Stimulated activated CD8-positive, alpha-beta memory T cell treated with anti-CD3 and anti-CD28 coated beads, Interleukin-7, amount 100 ng/mL, for 4 hours (primary cell): ENCODE data around the gene PREP.
"Not testable (repeated sequence)": the region's sequence is repeated elsewhere in the genome, so short reads cannot be mapped to it uniquely, and the experiment has no call there.

Source experiments
- DNase-seq, 2 donors: peaks; one replicate each; pipeline ENCODE4 v3.0.0-alpha.2; 2020; ENCODE audit warnings: low read depth in 2 of 2

Gene PREP

DNA sequence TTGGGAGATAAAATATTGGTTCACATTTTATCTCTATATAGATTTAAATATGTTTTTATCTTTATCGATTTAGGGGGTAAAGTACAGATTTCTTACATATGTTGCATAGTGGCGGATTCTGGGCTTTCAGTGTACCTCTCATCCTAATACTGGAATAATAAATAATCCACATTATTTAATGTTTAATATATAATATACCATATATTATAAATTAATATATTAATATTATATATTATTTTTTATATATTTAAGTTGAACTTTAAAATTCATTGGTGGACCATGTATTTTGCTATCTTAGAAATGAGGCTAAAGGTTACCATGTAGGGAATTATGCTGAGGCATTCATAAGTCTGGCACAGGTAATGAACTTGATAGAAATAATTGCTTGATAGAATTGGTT lies 133.5 kb downstream of the PREP start:
- no peak for DNase-seq

DNA sequence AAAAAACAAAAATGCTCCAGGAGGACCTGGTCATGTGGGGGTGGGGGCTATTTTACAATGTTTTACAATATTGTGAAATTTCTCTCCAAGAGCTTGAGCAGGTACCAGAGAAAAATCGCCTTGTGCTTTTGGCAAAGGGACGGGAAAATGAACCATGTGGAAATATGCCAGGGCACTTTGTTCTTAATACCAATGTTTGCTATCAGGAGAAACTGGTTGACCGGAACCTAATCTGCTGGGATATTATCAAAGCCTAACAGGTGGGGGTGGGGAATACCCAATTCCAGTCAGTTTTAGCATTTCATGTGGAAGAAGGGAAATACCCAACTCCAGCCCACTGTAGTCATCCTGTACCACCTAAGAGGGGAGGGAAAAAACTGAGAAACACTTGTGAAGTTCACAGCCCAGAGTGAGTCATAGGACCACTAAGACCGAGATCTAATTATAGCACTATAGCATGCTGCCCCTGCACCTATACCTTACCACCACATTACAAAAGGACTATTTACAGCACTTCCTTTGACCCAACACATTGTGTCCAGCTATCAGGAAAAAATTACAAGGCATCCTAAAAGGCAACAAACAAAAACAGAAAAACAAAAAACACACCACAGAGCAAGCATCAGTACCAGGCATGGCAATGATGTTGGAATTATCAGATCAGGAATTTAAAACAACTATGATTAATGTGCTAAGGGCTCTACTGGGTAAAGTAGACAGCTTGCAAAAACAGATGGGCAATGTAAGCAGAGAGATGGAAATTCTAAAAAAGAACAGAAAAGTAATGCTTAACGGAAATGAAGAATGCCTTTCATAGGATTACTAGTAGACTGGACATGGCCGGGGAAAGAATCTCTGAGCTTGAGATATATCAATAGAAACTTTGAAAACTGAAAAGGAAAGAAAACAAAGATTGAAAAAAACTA lies 138.9 kb downstream of the PREP start:
- DNase-seq: no peak

DNA sequence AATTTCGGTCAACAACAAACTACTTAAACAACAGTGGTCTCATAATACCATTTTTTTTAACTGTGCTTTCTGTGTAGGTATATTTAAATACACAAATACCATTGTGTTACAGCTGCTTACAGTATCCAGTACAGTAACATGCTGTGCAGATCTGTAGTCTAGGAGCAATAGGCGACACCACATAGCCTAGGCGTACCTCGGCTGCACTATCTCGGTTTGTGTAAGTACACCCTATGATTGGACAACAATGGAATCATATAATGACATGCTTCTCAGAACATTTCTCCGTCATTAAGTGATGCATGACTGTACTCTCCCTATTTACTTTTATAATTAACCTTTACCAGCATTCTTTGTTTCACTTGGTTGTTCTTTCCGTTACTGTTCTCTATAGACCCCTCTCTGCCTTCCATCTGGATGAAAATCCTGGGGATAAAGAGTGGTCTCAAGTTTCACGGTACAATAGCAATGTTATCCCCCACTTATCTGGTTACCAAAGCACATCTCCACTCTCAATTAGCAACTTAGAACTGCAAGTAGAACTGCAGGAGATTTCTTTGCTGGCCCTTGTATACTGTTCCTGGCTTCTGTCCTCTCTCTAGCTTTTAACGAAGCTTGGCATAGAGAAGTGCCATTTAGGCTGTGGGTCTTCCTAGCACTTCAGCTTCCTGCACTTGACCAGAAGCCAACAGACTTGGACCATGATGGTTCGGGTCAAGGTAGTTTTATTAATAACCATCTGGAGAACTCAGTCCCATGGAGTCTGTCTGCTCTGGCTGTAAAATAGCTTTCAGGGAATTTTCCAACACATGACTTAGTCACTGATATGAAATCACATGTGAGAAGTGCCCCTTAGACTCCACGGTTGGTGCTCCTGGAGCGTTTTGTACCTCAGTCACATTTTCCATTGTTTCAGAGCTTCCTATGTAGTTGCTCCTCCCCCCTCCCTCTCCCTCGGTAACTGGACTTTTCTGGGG lies 142.7 kb downstream of the PREP start:
- no peak for DNase-seq

DNA sequence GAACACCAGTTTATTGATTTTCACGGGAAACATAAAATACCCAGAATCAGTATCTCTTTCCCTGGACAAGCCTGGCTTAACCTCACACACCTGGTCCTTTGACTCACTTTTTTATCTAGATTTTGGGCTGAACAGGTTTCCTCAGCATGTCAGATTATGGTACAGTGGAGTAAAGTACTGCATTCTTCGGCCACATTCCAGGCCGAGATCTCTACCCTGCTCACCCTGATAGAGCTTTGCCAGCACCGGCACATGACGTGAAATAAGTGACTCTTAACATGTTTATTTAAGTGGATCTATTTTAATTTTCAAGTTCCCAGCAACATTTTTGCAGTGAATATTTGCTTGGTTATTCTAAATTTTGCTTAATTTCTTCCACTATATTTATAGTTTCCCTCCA lies 144.1 kb downstream of the PREP start:
- no peak for DNase-seq

DNA sequence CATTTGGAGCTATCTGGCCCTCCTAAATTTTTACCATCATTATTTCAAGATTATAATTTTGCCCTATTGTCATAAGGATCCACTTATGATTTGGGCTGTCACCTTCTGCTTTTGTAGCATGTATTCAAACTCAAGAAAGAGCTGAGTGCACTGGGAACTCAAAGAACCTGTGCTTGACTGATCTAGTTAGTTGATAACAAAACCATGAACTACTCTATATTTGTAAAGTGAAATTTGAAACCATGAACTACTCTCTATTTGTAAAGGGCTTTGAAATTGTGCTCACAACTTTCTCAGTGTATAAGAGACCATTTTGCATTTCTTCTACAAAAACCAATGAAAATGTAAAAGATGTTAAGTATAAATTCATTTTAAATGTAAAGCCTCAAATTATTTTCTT lies 145.5 kb downstream of the PREP start:
- no peak for DNase-seq

DNA sequence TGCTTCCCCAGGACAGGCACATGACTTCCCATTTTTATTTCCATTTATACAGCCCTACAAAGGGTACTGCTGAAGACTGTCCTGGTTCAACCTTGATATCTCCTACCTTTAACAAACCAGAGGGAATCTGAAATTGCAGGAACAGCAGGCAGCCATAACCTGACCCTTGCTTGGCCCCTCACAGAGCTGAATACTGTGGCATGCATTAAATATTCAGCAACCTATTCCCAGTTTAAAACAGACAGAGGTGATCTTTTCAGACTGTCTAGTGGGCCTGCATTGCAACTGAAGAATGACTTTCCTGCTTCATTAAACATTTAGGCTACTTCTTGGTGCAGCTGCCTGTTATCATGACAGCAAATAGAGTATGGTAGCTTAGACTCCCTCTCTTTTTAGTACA lies 146.3 kb downstream of the PREP start:
- DNase-seq: no peak

DNA sequence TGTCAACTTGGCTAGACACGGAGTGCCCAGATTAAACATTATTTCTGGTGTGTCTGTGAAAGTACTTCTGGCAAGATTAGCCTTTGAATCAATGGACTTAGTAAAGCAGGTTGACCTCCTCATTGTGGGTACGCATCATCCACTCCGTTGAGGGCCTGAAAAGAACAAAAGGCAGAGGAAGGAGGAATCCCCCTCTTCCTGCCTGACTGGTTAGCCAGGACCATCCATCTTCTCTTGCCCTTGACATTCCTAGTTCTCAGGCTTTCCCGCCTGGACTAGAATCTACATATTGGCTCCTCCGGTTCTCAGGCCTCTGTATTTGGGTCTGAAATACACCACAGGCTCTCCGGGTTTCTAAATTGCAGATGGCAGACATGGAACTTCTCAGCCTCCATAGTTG lies 149.1 kb downstream of the PREP start:
- no peak for DNase-seq

DNA sequence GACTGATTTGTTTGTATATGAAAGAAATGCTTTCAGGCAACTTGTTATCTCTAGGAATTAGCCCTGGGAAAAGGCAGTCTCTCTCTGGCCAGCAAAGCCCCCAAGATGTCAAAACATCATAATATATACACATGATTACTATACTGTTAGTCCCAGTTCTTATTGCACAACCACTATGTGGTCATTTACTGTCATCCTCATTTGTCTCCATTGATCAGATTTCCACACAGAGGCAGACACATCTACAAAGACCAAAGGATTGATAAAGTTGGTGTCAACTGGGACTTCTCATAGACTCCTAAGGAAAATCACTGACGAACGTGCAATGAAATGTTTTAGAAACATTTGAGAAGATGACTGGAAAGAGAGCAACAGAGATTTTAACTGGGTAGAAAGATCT lies 151.2 kb downstream of the PREP start:
- DNase-seq: no peak

DNA sequence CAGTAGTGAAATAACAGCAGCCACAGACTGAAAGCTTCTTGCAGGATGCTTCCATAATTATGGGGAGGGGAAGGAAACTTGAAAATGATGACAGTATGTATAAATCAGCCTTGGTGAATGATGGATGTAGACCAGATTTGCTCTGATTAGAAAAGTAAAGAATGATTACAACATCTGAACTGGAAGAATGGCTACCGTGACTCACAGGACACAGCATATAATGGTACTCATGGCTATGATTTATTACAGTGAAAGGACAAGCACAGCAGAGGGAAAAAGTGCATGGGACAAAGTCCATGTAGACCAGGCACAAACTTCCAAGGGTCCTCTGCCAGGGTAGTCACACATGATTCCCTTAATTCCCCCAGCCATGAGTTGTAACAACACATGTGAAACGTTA lies 152.3 kb downstream of the PREP start:
- no peak for DNase-seq

DNA sequence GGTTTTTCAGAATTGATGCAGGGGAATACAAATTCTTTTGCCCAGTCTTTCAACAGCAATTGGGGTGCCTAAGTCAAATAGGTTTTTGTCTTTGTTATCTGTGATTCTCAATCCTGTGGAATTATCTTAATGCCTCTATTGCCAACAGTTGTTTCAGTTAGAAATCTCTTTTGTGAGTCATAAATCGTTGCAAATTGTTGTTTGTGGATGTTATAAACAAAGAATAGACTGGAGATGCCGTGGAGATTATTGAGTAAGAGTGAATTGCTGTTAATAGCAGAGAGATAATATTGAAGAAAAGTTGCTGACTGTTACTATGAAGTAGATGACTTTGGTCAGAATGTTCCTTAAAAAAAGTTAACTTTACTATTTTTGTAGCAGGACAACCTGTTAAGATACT lies 159.4 kb downstream of the PREP start:
- no peak for DNase-seq

DNA sequence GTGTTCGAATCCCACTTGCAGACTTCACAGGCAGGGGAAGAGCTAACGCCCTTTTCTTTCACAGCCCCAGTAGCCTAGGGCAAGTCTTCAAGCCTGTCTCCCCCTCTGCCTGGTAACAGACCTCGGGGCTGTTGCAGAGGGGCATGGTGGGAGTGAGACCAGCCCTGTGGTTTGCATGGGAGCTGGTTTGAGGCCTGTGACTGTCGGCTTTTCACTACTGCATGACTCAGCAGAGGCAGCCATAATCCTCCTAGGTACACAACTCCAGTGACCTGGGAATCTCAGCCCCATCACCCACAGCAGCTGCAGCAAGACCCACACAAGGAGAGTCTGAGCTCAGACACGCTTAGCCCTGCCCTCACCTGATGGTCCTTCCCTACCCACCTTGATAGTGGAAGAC lies 167.7 kb downstream of the PREP start:
- no peak for DNase-seq

DNA sequence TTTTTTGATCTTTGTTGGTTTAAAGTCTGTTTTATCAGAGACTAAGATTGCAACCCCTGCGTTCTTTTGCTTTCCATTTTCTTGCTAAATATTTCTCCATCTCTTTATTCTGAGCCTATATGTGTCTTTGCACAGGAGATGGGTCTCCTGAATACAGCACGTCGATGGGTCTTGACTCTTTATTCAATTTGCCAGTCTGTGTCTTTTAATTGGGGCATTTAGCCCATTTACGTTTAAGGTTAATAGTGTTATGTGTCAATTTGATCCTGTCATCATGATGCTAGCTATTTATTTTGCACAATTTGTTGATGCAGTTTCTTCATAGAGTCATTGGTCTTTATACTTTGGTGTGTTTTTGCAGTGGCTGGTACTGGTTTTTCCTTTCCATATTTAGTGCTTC lies 171.1 kb downstream of the PREP start:
- not testable (repeated sequence) for DNase-seq
